Islet of Langerhans (tissue), 1 donor: ENCODE results near the gene PPP4R1.
"Not testable (repeated sequence)": the region's sequence is repeated elsewhere in the genome, so short reads cannot be mapped to it uniquely, and the experiment has no call there.

ENCODE experiments used
- FAIRE-seq: peaks from one replicate; lab custom pipeline; 2011; peaks lifted over from hg19 to GRCh38; lab: Jason Lieb, UNC

PPP4R1 gene, protein sequence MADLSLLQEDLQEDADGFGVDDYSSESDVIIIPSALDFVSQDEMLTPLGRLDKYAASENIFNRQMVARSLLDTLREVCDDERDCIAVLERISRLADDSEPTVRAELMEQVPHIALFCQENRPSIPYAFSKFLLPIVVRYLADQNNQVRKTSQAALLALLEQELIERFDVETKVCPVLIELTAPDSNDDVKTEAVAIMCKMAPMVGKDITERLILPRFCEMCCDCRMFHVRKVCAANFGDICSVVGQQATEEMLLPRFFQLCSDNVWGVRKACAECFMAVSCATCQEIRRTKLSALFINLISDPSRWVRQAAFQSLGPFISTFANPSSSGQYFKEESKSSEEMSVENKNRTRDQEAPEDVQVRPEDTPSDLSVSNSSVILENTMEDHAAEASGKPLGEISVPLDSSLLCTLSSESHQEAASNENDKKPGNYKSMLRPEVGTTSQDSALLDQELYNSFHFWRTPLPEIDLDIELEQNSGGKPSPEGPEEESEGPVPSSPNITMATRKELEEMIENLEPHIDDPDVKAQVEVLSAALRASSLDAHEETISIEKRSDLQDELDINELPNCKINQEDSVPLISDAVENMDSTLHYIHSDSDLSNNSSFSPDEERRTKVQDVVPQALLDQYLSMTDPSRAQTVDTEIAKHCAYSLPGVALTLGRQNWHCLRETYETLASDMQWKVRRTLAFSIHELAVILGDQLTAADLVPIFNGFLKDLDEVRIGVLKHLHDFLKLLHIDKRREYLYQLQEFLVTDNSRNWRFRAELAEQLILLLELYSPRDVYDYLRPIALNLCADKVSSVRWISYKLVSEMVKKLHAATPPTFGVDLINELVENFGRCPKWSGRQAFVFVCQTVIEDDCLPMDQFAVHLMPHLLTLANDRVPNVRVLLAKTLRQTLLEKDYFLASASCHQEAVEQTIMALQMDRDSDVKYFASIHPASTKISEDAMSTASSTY

GRCh38 chr18:9614401-9615279 is at the start of gene PPP4R1:
Gene PPP4R1 (minus strand): TSS chr18:9614559. CDS start chr18:9614484, 75 bp downstream.
- FAIRE-seq: no peak

GRCh38 chr18:9663377-9663776 is 49.0 kb upstream of the PPP4R1 start:
- no peak for FAIRE-seq

DNA sequence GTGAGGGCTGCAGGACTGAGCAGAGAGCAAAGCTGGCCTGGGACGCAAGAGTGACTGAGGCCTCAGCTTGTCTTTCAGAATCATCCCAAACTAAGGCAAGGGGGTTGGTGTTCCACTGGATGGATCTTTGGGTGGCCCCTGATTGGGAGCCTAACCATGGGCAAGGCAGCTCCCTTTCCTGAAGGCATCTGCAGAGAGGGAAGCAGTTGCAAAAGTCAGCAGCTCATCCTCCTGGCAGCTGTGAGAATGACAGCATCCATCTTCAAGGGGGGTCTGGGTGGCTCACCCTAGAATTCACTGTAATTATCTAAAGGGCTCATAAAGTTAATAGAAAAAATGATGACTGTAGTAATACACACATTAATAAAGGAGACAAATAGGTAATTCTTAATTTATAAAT is 47.2 kb upstream of the PPP4R1 start:
- no peak for FAIRE-seq

GRCh38 chr18:9659499-9660375 is 45.4 kb upstream of the PPP4R1 start:
- FAIRE-seq: no peak

GRCh38 chr18:9658087-9658641 is 43.8 kb upstream of the PPP4R1 start:
- FAIRE-seq: no peak

DNA sequence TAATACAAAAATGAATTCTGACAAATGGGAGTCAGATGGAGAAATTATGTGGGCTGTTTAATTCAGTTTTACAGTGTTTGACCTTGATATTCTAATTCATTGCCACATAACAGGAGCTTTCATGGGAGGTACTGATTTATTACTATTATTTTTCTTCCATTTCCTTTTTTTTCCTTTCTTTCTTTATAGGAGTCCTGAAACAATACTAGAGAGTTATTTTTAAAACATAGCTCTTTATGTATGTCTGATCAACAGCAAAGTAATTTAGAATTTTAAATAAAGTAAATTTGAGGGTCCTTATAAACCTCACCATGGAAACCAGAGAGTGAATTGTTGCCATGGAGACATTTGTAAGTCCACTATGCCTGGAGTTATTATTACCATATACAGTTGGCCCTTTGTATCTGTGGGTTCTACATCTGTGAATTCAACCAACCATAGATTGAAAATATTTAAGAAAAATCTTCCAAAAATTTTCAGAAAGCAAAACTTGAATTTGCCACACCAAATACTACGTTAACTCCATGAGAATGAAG is 40.9 kb upstream of the PPP4R1 start:
- no peak for FAIRE-seq

DNA sequence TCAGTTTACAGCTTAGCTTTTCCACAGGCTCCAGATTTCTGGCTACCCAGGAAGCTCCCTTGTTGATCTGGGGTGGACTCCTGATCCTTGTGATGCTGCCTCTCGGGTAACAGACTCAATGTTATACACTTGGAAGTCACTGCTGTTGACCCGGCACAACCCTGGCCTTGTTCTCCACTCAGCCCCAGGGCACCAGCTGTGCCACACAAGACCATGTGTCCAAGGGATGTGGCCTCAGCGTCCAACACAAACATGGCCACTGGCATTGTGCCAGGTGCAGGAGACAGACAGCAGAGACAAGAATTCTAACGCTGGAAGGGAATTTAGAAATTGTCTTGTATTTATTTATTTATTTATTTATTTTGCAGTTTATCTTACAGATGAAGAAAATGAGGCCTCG is 39.0 kb upstream of the PPP4R1 start:
- FAIRE-seq: no peak

DNA sequence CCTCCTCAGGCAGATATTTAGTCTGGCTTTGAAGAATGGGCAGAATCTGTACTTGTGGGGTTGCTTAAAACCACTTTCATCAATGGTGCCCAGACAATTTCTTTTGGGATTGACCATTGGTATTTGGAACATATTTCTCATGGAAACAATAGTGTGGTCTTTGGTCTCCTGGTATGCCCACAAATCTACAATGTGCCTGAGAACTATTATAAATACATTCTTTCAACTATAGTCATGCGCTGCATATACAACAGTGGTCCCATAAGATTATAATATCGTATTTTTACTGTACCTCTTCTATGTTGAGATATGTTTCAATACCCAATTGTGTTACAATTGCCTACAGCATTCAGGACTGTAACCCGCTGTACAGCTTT is 34.8 kb upstream of the PPP4R1 start:
- FAIRE-seq: no peak

DNA sequence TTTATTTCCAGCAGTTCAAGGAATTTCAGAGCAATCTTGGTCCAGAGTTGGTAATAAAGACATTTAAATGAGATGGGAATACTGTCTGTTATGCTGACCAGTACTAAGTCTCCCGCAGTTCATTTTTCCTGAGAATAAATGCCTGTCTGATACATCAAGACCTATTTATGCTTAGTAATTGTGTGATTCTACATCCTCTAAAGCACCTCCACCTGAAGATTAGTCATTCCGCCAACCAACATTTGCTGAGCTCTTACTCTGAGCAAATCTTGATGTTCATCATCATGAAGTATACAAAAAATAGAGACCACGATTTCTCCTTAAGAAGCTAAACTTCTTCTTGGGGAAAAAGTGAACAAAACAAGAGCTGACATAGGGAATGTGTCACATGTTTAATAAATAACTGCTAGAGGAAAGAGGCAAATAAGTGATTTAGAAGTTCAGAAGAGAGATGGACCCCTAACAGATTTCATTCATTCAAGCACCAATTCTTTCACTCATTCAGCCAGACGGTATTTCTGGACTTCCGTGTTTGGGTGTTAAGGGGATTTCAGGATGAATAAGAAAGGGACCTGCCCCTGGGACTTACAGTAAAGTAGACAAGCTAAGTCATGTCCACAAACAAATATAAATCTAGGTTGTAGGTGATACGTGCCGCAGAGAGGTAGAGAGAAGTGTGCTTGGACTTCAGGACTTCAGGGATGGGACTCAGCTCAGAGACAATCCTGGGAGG is 34.2 kb upstream of the PPP4R1 start:
- no peak for FAIRE-seq

DNA sequence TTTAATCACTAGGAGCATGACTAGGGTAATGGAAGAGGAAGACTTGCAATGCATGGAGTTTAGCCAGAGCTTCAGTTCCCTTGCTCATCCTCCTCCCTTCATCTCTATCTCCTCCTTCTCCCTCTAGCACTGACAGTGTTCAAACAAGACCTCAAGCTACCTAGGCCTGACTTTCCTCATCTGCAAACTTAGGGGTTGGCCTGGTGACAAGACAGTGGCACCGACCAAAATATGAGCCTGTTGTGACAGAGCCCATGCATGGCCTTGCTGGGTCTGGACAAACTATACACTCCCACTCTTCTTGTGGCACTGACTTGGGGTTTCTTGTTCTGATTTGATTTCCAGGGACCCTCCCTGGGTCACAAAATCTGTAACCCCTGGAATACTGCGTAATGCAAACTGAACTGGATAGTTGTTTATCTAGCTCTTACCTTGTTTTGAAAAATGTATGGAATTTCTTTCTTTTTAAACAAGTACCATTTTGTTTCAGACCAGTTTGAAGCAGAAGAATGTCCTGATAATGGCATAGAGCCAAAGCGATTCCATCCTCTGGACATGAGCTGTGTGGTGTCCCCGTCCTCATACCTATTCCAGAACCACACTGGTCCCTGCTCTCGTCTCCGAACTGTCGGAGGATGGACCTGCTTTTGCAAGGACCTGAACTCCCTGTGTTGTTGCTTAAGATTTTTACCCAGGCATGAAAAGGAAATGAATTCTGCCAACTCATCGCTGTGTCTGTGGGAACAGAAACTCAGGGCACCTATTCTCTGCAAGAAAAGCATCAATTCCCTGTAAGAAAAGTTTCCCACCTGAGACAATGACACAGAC is 33.4 kb upstream of the PPP4R1 start:
- no peak for FAIRE-seq

GRCh38 chr18:9643549-9643948 is 29.2 kb upstream of the PPP4R1 start:
- FAIRE-seq: peak; percentile 33

GRCh38 chr18:9642799-9643462 is 28.6 kb upstream of the PPP4R1 start:
- FAIRE-seq: no peak

DNA sequence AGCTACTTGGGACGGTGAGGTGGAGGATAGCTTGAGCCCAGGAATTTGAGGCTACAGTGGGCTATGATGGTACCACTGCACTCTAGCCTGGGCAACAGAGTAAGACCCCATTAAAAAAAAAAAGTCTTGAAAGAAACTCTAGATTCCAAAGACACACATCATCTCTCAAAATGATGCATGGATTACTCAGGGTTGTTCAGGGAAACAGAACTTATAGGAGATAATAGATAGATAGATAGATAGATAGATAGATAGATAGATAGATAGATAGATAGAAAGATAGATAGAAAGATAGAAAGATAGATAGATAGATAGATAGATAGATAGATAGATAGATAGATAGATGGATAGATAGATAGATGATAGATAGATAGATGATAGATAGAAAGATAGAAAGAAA is 26.7 kb upstream of the PPP4R1 start:
- FAIRE-seq: not testable (repeated sequence)

GRCh38 chr18:9638886-9639285 is 24.5 kb upstream of the PPP4R1 start:
- no peak for FAIRE-seq

- no peak for FAIRE-seq
Measured at GRCh38 chr18:9637036-9637767, 22.8 kb upstream of the PPP4R1 start.

DNA sequence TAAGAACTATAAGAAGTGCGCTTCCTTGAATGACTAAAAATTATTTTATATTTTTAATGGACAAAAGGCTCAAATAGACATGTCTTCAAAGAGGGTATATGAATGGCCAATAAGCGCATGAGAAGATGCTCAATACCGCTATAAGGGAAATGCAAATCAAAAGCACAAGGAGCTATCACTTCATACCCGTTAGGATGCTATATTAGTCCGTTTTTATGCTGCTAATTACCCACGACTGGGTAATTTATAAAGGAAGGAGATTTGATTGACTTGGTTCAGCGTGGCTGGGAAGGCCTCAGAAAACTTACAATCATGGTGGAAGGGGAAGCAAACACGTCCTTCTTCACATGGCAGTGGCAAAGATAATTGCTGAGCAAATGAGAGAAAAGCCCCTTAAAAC is 20.5 kb upstream of the PPP4R1 start:
- FAIRE-seq: no peak

- FAIRE-seq: peak; percentile 97
Measured at GRCh38 chr18:9631814-9632496, 17.6 kb upstream of the PPP4R1 start.
